H9 (cell line): ENCODE data around the gene KRTAP5-4. TPM values are rescaled to one million over a fixed set of nuclear protein-coding genes. Genes with fewer than 3 reads are reported as not detected.

Experiments used
- DNase-seq: peaks from one replicate; pipeline ENCODE4 v3.0.0-alpha.2; 2017
- H2AFZ ChIP-seq: one replicate; pipeline ENCODE4 v1.6.1; 2013; ENCODE audit warnings: mild to moderate bottlenecking, low read length, control low read depth, moderate library complexity
- H2AK5ac ChIP-seq: 2 replicates; pipeline ENCODE4 v1.6.1; 2013; ENCODE audit warnings: low read length, control low read depth, mixed read lengths; ENCODE audit not compliant: insufficient read length
- H2BK120ac ChIP-seq: one replicate; pipeline ENCODE4 v1.6.1; 2013; ENCODE audit warnings: low read depth, mild to moderate bottlenecking, low read length, control low read depth, inconsistent platforms; ENCODE audit not compliant: poor library complexity, severe bottlenecking
- H2BK12ac ChIP-seq: 2 replicates; pipeline ENCODE4 v1.6.1; 2013; ENCODE audit warnings: low read length, control low read depth, mixed read lengths, low read depth; ENCODE audit not compliant: insufficient read length
- H2BK15ac ChIP-seq: 2 replicates; pipeline ENCODE4 v1.6.1; 2013; ENCODE audit warnings: low read depth, low read length, control low read depth
- H2BK20ac ChIP-seq: one replicate; pipeline ENCODE4 v1.6.1; 2013; ENCODE audit warnings: low read depth, mild to moderate bottlenecking, low read length, control low read depth, inconsistent platforms; ENCODE audit not compliant: poor library complexity, severe bottlenecking
- H2BK5ac ChIP-seq: 2 replicates; pipeline ENCODE4 v1.6.1; 2013; ENCODE audit warnings: low read length, control low read depth, mixed read lengths; ENCODE audit not compliant: insufficient read length
- H3K14ac ChIP-seq: 2 replicates; pipeline ENCODE4 v1.6.1; 2013; ENCODE audit warnings: low read length, control low read depth; ENCODE audit not compliant: insufficient read depth
- H3K18ac ChIP-seq: 2 replicates; pipeline ENCODE4 v1.6.1; 2013; ENCODE audit warnings: low read depth, mild to moderate bottlenecking, mixed read lengths, low read length, control low read depth; ENCODE audit not compliant: insufficient read length
- H3K23ac ChIP-seq: 2 replicates; pipeline ENCODE4 v1.6.1; 2013; ENCODE audit warnings: low read length, control low read depth, mixed read lengths, low read depth; ENCODE audit not compliant: insufficient read length
- H3K23me2 ChIP-seq: 2 replicates; pipeline ENCODE4 v1.6.1; 2013; ENCODE audit warnings: low read depth, mild to moderate bottlenecking, mixed read lengths, low read length, control low read depth; ENCODE audit not compliant: insufficient read length, poor library complexity, severe bottlenecking
- H3K27ac ChIP-seq: 2 replicates; pipeline ENCODE4 v1.5.1; 2013; ENCODE audit warnings: low read length, control low read depth, mixed read lengths, low read depth; ENCODE audit not compliant: insufficient read length
- H3K27me3 ChIP-seq: 2 replicates; pipeline ENCODE4 v1.6.1; 2013; ENCODE audit warnings: low read length, control low read depth, inconsistent platforms; ENCODE audit not compliant: insufficient read depth
- H3K4ac ChIP-seq: 2 replicates; pipeline ENCODE4 v1.6.1; 2013; ENCODE audit warnings: low read depth, mild to moderate bottlenecking, control low read depth, inconsistent platforms, low read length, moderate library complexity
- H3K4me1 ChIP-seq: 2 replicates; pipeline ENCODE4 v1.6.1; 2013; ENCODE audit warnings: low read length, control low read depth, inconsistent platforms; ENCODE audit not compliant: insufficient read depth
- H3K4me2 ChIP-seq: 2 replicates; pipeline ENCODE4 v1.6.1; 2013; ENCODE audit warnings: low read length, control low read depth, mixed read lengths; ENCODE audit not compliant: insufficient read length, insufficient read depth
- H3K56ac ChIP-seq: 2 replicates; pipeline ENCODE4 v1.6.1; 2013; ENCODE audit warnings: low read depth, mild to moderate bottlenecking, mixed read lengths, low read length, control low read depth; ENCODE audit not compliant: insufficient read length
- H3K79me1 ChIP-seq: 2 replicates; pipeline ENCODE4 v1.6.1; 2013; ENCODE audit warnings: low read depth, mild to moderate bottlenecking, moderate library complexity, low read length, control low read depth, inconsistent platforms; ENCODE audit not compliant: insufficient read depth, poor library complexity, severe bottlenecking
- H3K79me2 ChIP-seq: 2 replicates; pipeline ENCODE4 v1.6.1; 2013; ENCODE audit warnings: low read length, control low read depth, inconsistent platforms; ENCODE audit not compliant: insufficient read depth
- H3K9ac ChIP-seq: 2 replicates; pipeline ENCODE4 v1.6.1; 2013; ENCODE audit warnings: low read length, control low read depth, mixed read lengths; ENCODE audit not compliant: insufficient read length; ENCODE audit errors: extremely low read depth
- H3K9me3 ChIP-seq: one replicate; pipeline ENCODE4 v1.6.1; 2013; ENCODE audit warnings: low read depth, low read length, inconsistent platforms; ENCODE audit not compliant: control insufficient read depth
- H3T11ph ChIP-seq: one replicate; pipeline ENCODE4 v1.6.1; 2013; ENCODE audit warnings: mild to moderate bottlenecking, low read length, control low read depth, inconsistent platforms
- H4K20me1 ChIP-seq: one replicate; pipeline ENCODE4 v1.6.1; 2013; ENCODE audit not compliant: control insufficient read depth, insufficient read length, insufficient read depth
- H4K5ac ChIP-seq: 2 replicates; pipeline ENCODE4 v1.6.1; 2013; ENCODE audit warnings: low read depth, mild to moderate bottlenecking, mixed read lengths, low read length, control low read depth; ENCODE audit not compliant: insufficient read length
- H4K8ac ChIP-seq: replicated peaks from 2 replicates; pipeline ENCODE4 v1.6.1; 2013; ENCODE audit warnings: low read length, control low read depth, mixed read lengths, low read depth; ENCODE audit not compliant: insufficient read length
- H4K91ac ChIP-seq: 2 replicates; pipeline ENCODE4 v1.6.1; 2013; ENCODE audit warnings: low read depth, mild to moderate bottlenecking, moderate library complexity, mixed read lengths, low read length, control low read depth; ENCODE audit not compliant: insufficient read length
- H3K27ac Mint-ChIP-seq, 3 experiments: 2 replicates in 2 of 3; 3 replicates in 1 of 3; pipeline ENCODE4 v1.8.0; 2020 to 2021; ENCODE audit warnings: mixed read lengths in 3 of 3, mild to moderate bottlenecking in 1 of 3, moderate library complexity in 1 of 3
- H3K27me3 Mint-ChIP-seq: 2 replicates; pipeline ENCODE4 v1.8.0; 2021; ENCODE audit warnings: low read depth, mild to moderate bottlenecking, moderate library complexity, mixed read lengths
- H3K36me3 Mint-ChIP-seq, 3 experiments: 2 replicates in 2 of 3; 3 replicates in 1 of 3; pipeline ENCODE4 v1.8.0; 2020 to 2021; ENCODE audit warnings: low read depth in 3 of 3, mixed read lengths in 3 of 3; ENCODE audit not compliant: insufficient read depth in 1 of 3
- H3K4me1 Mint-ChIP-seq, 2 experiments: 2 replicates each; pipeline ENCODE4 v1.8.0; 2020; ENCODE audit warnings: mixed read lengths in 2 of 2
- H3K4me3 Mint-ChIP-seq, 2 experiments: 2 replicates in 1 of 2; 3 replicates in 1 of 2; pipeline ENCODE4 v1.8.0; 2020 to 2021; ENCODE audit warnings: mild to moderate bottlenecking in 2 of 2, mixed read lengths in 2 of 2, moderate library complexity in 1 of 2
- H3K9me3 Mint-ChIP-seq, 2 experiments: 2 replicates in 1 of 2; 3 replicates in 1 of 2; pipeline ENCODE4 v1.8.0; 2020; ENCODE audit warnings: mild to moderate bottlenecking in 2 of 2, mixed read lengths in 2 of 2, moderate library complexity in 1 of 2
- WGBS: extraction: QIAGEN DNeasy Blood & Tissue Kit; methylation state at CpG from one replicate; pipeline ENCODE4 v1.1.7; 2013; ENCODE audit warnings: missing lambda C conversion rate, low lambda C conversion rate, mixed read lengths; ENCODE audit not compliant: insufficient read length; ENCODE audit errors: extremely low coverage; 5-methylcytosine and 5-hydroxymethylcytosine counted together
- total RNA-seq: library from RNA; stranded (reverse); gene quantifications from 2 replicates; pipeline ENCODE4 v1.2.1, GENCODE V29; 2021
- TF ChIP-seq, protein P1 (sequence below): fragments of 200-600 bp; sonication (generic); conservative IDR thresholded peaks from 3 replicates; pipeline ENCODE4 v1.8.0; 2021; ENCODE audit warnings: antibody characterized with exemption, mild to moderate bottlenecking

Gene KRTAP5-4
- total RNA-seq, 1 experiment from 2014 or later, result not detected

DNA sequence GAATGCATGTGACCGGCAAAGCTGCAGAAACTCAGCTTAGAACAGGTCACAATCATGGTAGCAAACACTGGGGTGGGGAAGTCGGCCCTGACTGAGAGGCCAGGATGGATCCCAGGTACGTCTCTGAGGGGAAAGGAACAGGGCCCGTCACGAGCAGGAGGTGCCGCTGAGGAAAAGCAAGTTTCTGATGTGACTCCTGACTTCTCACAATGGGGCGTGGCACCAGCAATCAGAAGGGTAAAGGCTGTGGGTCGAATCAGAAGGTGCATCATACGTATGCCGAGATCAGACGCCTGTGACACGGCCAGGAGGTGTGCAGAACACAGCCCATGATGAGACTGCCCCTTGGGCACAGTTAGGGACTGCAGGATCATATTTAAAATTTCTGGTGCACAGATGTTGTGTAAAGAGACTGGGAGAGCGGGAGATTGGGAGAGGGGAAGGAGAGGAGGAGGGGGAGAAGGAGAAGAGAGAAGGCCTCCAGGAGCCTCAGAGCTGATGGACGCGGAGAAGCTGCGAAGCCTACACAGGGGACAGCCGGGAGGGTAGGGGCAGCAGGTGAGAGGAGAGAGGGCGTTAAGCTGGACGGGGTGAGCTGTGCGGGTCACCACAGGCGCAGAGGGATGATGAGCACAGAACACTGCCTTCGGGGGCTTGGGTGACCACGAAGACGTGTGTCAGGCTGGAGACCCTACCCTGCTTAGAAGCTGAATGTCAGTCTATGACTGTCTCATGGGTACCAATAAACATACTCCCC, 38.4 kb upstream of the KRTAP5-4 start:
- H2BK20ac ChIP-seq, result no peak overlapping the region
- no peak overlapping the region for H4K91ac ChIP-seq
- Mint-ChIP-seq H3K27me3 (peaks cover 32% of the 10 kb centered on the region), H3K36me3 (no peaks in the 10 kb centered on the region), H3K4me3 (no peak overlapping the region), H3K9me3 (no peaks in the 10 kb centered on the region), H3K27ac (no peak overlapping the region), H3K4me1 (peaks cover 4% of the 10 kb centered on the region in 2 experiments; a peak in 2 of 4 replicates)
- H3K4ac ChIP-seq, result no peak overlapping the region
- no peak for DNase-seq
- no peaks in the 10 kb centered on the region for H3K79me1 ChIP-seq
- no CpG with 5 or more reads among the region's 24 CpGs for WGBS
- H3K4me2 ChIP-seq, result no peak overlapping the region
- H3K18ac ChIP-seq, result no peak overlapping the region
- no peak overlapping the region for H2BK15ac ChIP-seq
- H4K8ac ChIP-seq, result no peak overlapping the region
- H3K9me3 ChIP-seq, result no peaks in the 10 kb centered on the region
- H3K9ac ChIP-seq, result no peak overlapping the region
- no peak overlapping the region for H3K56ac ChIP-seq
- H3K14ac ChIP-seq, result no peak overlapping the region
- H3K4me1 ChIP-seq, result no peaks in the 10 kb centered on the region
- H2BK5ac ChIP-seq, result no peak overlapping the region
- H2AK5ac ChIP-seq, result no peak overlapping the region
- H2BK12ac ChIP-seq, result no peak overlapping the region
- no peaks in the 10 kb centered on the region for H3K27me3 ChIP-seq
- H4K5ac ChIP-seq, result no peak overlapping the region
- H2AFZ ChIP-seq, result no peak overlapping the region
- H3K27ac ChIP-seq, result no peak overlapping the region
- H3K23ac ChIP-seq, result no peak overlapping the region
- no peaks in the 10 kb centered on the region for H3K79me2 ChIP-seq
- H4K20me1 ChIP-seq, result no peaks in the 10 kb centered on the region
- no peak overlapping the region for H2BK120ac ChIP-seq
- no peak overlapping the region for H3T11ph ChIP-seq
- TF ChIP-seq, protein P1, sequence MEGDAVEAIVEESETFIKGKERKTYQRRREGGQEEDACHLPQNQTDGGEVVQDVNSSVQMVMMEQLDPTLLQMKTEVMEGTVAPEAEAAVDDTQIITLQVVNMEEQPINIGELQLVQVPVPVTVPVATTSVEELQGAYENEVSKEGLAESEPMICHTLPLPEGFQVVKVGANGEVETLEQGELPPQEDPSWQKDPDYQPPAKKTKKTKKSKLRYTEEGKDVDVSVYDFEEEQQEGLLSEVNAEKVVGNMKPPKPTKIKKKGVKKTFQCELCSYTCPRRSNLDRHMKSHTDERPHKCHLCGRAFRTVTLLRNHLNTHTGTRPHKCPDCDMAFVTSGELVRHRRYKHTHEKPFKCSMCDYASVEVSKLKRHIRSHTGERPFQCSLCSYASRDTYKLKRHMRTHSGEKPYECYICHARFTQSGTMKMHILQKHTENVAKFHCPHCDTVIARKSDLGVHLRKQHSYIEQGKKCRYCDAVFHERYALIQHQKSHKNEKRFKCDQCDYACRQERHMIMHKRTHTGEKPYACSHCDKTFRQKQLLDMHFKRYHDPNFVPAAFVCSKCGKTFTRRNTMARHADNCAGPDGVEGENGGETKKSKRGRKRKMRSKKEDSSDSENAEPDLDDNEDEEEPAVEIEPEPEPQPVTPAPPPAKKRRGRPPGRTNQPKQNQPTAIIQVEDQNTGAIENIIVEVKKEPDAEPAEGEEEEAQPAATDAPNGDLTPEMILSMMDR, result no peak
- no peaks in the 10 kb centered on the region for H3K23me2 ChIP-seq
